Measurements from ENCODE around the gene GAS2L2.

- no peak for TF ChIP-seq SUZ12 (IDR thresholded peaks at IDR 0.05; ENCODE audit: extremely low read depth, insufficient read depth, insufficient read length)
- TF ChIP-seq ZNF274 (IDR thresholded peaks at IDR 0.05; ENCODE audit: low read depth, low read length), result no peak
Observed at GRCh38 chr17:35738519-35739133, 14.4 kb downstream of the GAS2L2 start.
